IMR-90 (cell line): Measurements from ENCODE around the gene TPST1. TPM values are rescaled to one million over a fixed set of nuclear protein-coding genes. Genes with fewer than 3 reads are reported as not detected.
"Not testable (repeated sequence)": the region's sequence is repeated elsewhere in the genome, so short reads cannot be mapped to it uniquely, and the experiment has no call there.

Experiments used
- ATAC-seq: fragments of 200-7000 bp; cut with Tn5 transposase; 2 replicates; pipeline ENCODE4 v1.9.1; 2020; ENCODE audit warnings: low read depth, mild to moderate bottlenecking, moderate library complexity
- BruUV-seq: library from RNA; stranded (reverse); fragments of 400-500 nt; replicated peaks from 2 replicates; lab custom pipeline; 2021; lab: Mats Ljungman, UMichigan
- CTCF ChIA-PET: fragments of 300-600 bp; formaldehyde crosslinking; extraction: SDS; loops from one replicate; lab custom pipeline; 2021; ENCODE audit warnings: antibody characterized with exemption; lab: Yijun Ruan, JAX
- POLR2A ChIA-PET: fragments of 300-600 bp; sonication (Branson Sonifier 250); formaldehyde crosslinking; loops from one replicate; lab custom pipeline; 2022; ENCODE audit warnings: antibody characterized with exemption; ENCODE audit not compliant: unreplicated experiment; lab: Charles Lee
- DNase-seq: peaks from one replicate; pipeline ENCODE4 v3.0.0; 2013
- H2AFZ ChIP-seq: replicated peaks from 2 replicates; pipeline ENCODE3; 2013; ENCODE audit warnings: low read length, mild to moderate bottlenecking; ENCODE audit not compliant: poor library complexity
- H2AK5ac ChIP-seq: 2 replicates; pipeline ENCODE4 v1.6.1; 2013; ENCODE audit warnings: low read depth, low read length, inconsistent platforms
- H2AK9ac ChIP-seq: replicated peaks from 2 replicates; pipeline ENCODE3; 2013; ENCODE audit warnings: mild to moderate bottlenecking, low read depth, low read length, moderate library complexity; ENCODE audit not compliant: poor library complexity
- H2BK120ac ChIP-seq: 2 replicates; pipeline ENCODE4 v1.6.1; 2013; ENCODE audit warnings: low read depth, low read length, inconsistent platforms
- H2BK15ac ChIP-seq: 3 replicates; pipeline ENCODE4 v1.6.1; 2013; ENCODE audit warnings: low read depth, low read length, inconsistent platforms
- H2BK20ac ChIP-seq: 2 replicates; pipeline ENCODE4 v1.6.1; 2013; ENCODE audit warnings: low read depth, mild to moderate bottlenecking, inconsistent platforms, low read length, moderate library complexity
- H2BK5ac ChIP-seq: 2 replicates; pipeline ENCODE4 v1.6.1; 2013; ENCODE audit warnings: mild to moderate bottlenecking, low read depth, low read length, inconsistent platforms; ENCODE audit not compliant: poor library complexity, severe bottlenecking
- H3K14ac ChIP-seq: replicated peaks from 2 replicates; pipeline ENCODE4 v1.6.1; 2013; ENCODE audit warnings: low read depth, low read length, inconsistent platforms
- H3K18ac ChIP-seq: 2 replicates; pipeline ENCODE4 v1.6.1; 2013; ENCODE audit warnings: low read depth, low read length, control low read depth
- H3K23ac ChIP-seq: 2 replicates; pipeline ENCODE4 v1.6.1; 2013; ENCODE audit warnings: low read depth, low read length, inconsistent platforms
- H3K27ac ChIP-seq: 2 replicates; pipeline ENCODE4 v1.5.1; 2013; ENCODE audit warnings: mild to moderate bottlenecking, control low read depth, low read length; ENCODE audit not compliant: insufficient read depth
- H3K27me3 ChIP-seq: 2 replicates; pipeline ENCODE4 v1.6.1; 2013; ENCODE audit warnings: low read length; ENCODE audit not compliant: control insufficient read depth, insufficient read depth
- H3K36me3 ChIP-seq: 2 replicates; pipeline ENCODE4 v1.6.1; 2013; ENCODE audit warnings: low read length, mixed read lengths; ENCODE audit not compliant: control insufficient read depth, insufficient read depth
- H3K4ac ChIP-seq: 2 replicates; pipeline ENCODE4 v1.6.1; 2013; ENCODE audit warnings: low read depth, low read length, inconsistent platforms
- H3K4me1 ChIP-seq: 2 replicates; pipeline ENCODE4 v1.6.1; 2013; ENCODE audit warnings: low read length, mixed read lengths; ENCODE audit not compliant: control insufficient read depth, insufficient read depth
- H3K4me2 ChIP-seq: 2 replicates; pipeline ENCODE4 v1.6.1; 2013; ENCODE audit warnings: low read depth, mild to moderate bottlenecking, control low read depth, low read length, moderate library complexity
- H3K4me3 ChIP-seq: 2 replicates; pipeline ENCODE4 v1.5.1; 2013; ENCODE audit warnings: low read depth, mild to moderate bottlenecking, control low read depth, low read length, moderate library complexity; ENCODE audit not compliant: insufficient read depth
- H3K56ac ChIP-seq: 2 replicates; pipeline ENCODE4 v1.6.1; 2013; ENCODE audit warnings: low read length, inconsistent platforms; ENCODE audit not compliant: insufficient read depth; ENCODE audit errors: extremely low read depth
- H3K79me1 ChIP-seq, 2 experiments: 2 replicates each; pipeline ENCODE4 v1.6.1; 2013; ENCODE audit warnings: low read length in 2 of 2, inconsistent platforms in 1 of 2, low read depth in 1 of 2
- H3K9ac ChIP-seq: 2 replicates; pipeline ENCODE4 v1.6.1; 2013; ENCODE audit warnings: low read depth, low read length, control low read depth
- H3K9me1 ChIP-seq: 2 replicates; pipeline ENCODE4 v1.6.1; 2013; ENCODE audit warnings: low read length, inconsistent platforms; ENCODE audit not compliant: insufficient read depth
- H3K9me3 ChIP-seq: 2 replicates; pipeline ENCODE4 v1.6.1; 2013; ENCODE audit warnings: low read length; ENCODE audit not compliant: control insufficient read depth, insufficient read depth
- H4K20me1 ChIP-seq: 2 replicates; pipeline ENCODE4 v1.6.1; 2013; ENCODE audit warnings: low read length, inconsistent platforms; ENCODE audit not compliant: insufficient read depth
- H4K5ac ChIP-seq: 2 replicates; pipeline ENCODE4 v1.6.1; 2013; ENCODE audit warnings: mild to moderate bottlenecking, low read depth, low read length, control low read depth
- H4K8ac ChIP-seq, 2 experiments: 2 replicates each; pipeline ENCODE4 v1.6.1; 2013; ENCODE audit warnings: low read depth in 2 of 2, low read length in 2 of 2, control low read depth in 1 of 2, inconsistent platforms in 1 of 2
- H4K91ac ChIP-seq: 2 replicates; pipeline ENCODE4 v1.6.1; 2013; ENCODE audit warnings: low read depth, low read length, inconsistent platforms; ENCODE audit not compliant: insufficient read depth
- WGBS, 2 experiments: methylation state at CpG; one replicate each; pipeline versions ENCODE4 v1.1.5 to v1.1.7; 2013; ENCODE audit warnings: missing lambda C conversion rate in 2 of 2; ENCODE audit not compliant: insufficient read length in 1 of 2; ENCODE audit errors: extremely low coverage in 2 of 2; 5-methylcytosine and 5-hydroxymethylcytosine counted together
- dilution Hi-C: fragments of 300-500 bp; cut with HindIII; formaldehyde crosslinking; loops from one replicate; pipeline ENCODE4 v1.14.3; 2018; ENCODE audit warnings: low sequenced_read_pairs; ENCODE audit not compliant: unreplicated experiment
- in situ Hi-C: fragments of 300-500 bp; cut with MboI; formaldehyde crosslinking; loops from 3 replicates; pipeline ENCODE4 v1.14.3; 2019; ENCODE audit warnings: low sequenced_read_pairs, inconsistent platforms, mixed read lengths
- intact Hi-C: fragments of 100-400 bp; cut with micrococcal nuclease; formaldehyde crosslinking; loops from 2 replicates; pipeline ENCODE4 v1.10.0; 2022
- polyA plus RNA-seq, 3 experiments: library from polyadenylated mRNA; depleted of rRNA; stranded (reverse); fragments of >200 nt; gene quantifications; 2 replicates each; pipeline ENCODE4 v1.2.3, GENCODE V29; 2012; ENCODE audit warnings: low replicate concordance in 1 of 3
- total RNA-seq: library from RNA; depleted of rRNA; stranded (reverse); fragments of >200 nt; gene quantifications from 2 replicates; pipeline ENCODE4 v1.2.3, GENCODE V29; 2012

Gene TPST1
- total and polyA plus RNA-seq, 2 of the 4 experiments (the other 2 are of a cell fraction), result 37.7 to 58.6 TPM

DNA sequence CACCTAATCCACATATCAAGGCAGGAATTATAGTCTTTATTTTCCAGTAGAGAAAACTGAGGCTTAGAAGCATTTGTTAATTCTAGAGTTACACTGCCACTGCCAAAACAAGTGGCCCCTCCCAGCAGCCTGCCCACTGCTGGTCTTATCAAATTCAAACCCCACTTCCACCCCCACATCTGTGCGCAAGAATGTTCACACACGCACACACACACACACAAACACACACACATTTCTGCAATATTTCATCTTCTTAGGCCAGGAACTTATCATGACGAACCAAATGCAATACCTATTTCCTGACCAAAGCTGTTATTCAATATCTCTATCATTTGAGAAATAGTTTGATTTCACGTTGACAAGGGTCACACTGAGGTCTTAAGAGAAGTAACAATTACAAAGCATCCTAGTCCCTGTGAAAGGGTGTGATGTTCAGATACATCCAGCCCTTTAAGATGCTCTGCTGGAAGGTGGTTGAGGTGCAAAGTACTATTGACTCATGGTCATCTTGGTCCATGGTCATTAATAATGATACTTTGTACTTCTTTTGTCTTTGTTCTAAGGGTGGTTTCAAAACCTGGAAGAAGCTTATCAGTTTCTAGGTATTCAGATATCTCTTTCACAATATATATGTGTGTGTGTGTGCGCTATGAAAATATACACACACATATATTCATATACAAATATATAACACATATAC, 169.2 kb downstream of the TPST1 start:
- in situ Hi-C loops, H2AK5ac ChIP-seq, H3K27me3 ChIP-seq, intact Hi-C loops, H3K27ac ChIP-seq, dilution Hi-C loops, H3K18ac ChIP-seq, H4K5ac ChIP-seq, H3K9ac ChIP-seq, H2BK5ac ChIP-seq, H3K23ac ChIP-seq, H2AK9ac ChIP-seq, H3K9me3 ChIP-seq, ATAC-seq, H4K91ac ChIP-seq, H3K14ac ChIP-seq, CTCF ChIA-PET, H3K4me3 ChIP-seq, POLR2A ChIA-PET, H2AFZ ChIP-seq, H4K8ac ChIP-seq, H2BK20ac ChIP-seq, H3K36me3 ChIP-seq, H3K4me2 ChIP-seq, BruUV-seq, H3K9me1 ChIP-seq, H3K4ac ChIP-seq, H3K79me1 ChIP-seq, H2BK15ac ChIP-seq, H2BK120ac ChIP-seq, H3K56ac ChIP-seq, H4K20me1 ChIP-seq, H3K4me1 ChIP-seq: not testable (repeated sequence)
- DNase-seq, result peak; percentile 21
- WGBS, 2 experiments, result 60% methylated on average over 1 of the region's 5 CpGs; no CpG with 5 or more reads in 1 of the 2 experiments
